ENCODE results near the gene VWF. TPM values are rescaled to one million over a fixed set of nuclear protein-coding genes. Genes with fewer than 3 reads are reported as not detected.

VWF gene
- total RNA-seq, 1 experiment from 2014 or later: not detected

DNA sequence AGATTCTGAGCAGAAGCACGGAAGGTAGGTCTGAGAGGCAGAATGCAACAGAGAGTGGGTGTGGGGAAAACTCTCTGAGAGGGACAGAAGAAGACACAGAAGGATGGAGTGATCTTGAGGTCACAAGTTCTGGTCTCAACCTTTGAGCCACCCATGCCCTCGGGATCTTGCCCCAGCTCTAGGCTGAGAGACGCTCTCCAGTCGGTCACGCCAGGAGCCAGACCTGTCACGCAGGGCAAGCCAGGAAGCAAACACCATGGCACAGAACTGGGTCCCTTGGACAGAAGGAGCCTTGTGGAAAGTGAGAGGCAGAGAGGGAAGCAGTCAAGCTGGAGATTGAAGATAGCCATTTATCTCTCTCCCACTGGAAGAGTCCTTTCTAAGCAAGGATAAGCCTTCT lies 79.0 kb downstream of the VWF start:
- intact Hi-C loops (cut with micrococcal nuclease): no loop called here
- Histone ChIP-seq H3K4me1 (ENCODE audit: insufficient read depth, low read length) (peaks cover 9% of the 10 kb centered on the region), H3K9me2 (replicated peaks; ENCODE audit: low read length) (no peaks in the 10 kb centered on the region), H3K4me3 (ENCODE audit: low read length) (no peak overlapping the region), H3K9me3 (ENCODE audit: low read length) (no peaks in the 10 kb centered on the region), H2AFZ (ENCODE audit: low read length) (no peak overlapping the region), H3F3A (ENCODE audit: low read length, unreplicated experiment) (no peaks in the 10 kb centered on the region), H3K9ac (ENCODE audit: low read length) (no peak overlapping the region), H3K27me3 (ENCODE audit: low read length) (no peaks in the 10 kb centered on the region), H3K27ac (ENCODE audit: low read length) (no peak overlapping the region), H3K79me2 (ENCODE audit: low read length) (no peaks in the 10 kb centered on the region), H3K36me3 (ENCODE audit: low read depth, low read length) (no peaks in the 10 kb centered on the region), H4K20me1 (ENCODE audit: low read length) (no peaks in the 10 kb centered on the region), H3K4me2 (ENCODE audit: low read length) (no peak overlapping the region)
- no TSS peak for BruUV-seq (replicated peaks)
- DNase-seq (no peak), ATAC-seq (no peak)
- no peak for TF ChIP-seq EZH2phosphoT487 (IDR thresholded peaks at IDR 0.05; ENCODE audit: borderline replicate concordance, low read length)
- no peak for TF ChIP-seq EZH2 (IDR thresholded peaks at IDR 0.05; ENCODE audit: low read length, unreplicated experiment)
- TF ChIP-seq CTCF (conservative IDR thresholded peaks at IDR 0.05; ENCODE audit: low read depth, low read length): no peak
- ChIA-PET CTCF (no interaction called here), POLR2A (ENCODE audit: unreplicated experiment) (no interaction called here)

DNA sequence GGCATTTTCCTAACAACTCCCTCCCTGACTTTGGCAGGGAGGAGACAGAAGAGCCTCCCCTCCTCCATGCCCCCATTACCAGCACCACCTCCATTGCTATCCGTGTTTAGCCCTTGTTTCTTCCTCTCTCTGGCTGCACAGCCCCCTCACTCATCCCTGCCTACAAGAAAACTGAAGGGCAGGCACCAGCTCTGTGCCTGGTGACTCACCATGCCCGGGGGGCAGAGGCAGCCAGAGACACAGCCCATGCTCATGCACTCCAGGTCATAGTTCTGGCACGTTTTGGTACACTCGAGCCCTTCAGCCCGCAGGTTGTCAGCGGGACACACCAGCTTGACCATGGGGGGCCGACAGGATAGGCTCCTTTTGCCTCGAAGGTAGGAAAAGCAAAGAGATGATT lies 80.4 kb downstream of the VWF start:
- Histone ChIP-seq H3F3A (ENCODE audit: low read length, unreplicated experiment) (no peaks in the 10 kb centered on the region), H3K4me1 (ENCODE audit: insufficient read depth, low read length) (peaks cover 9% of the 10 kb centered on the region), H4K20me1 (ENCODE audit: low read length) (no peaks in the 10 kb centered on the region), H3K79me2 (ENCODE audit: low read length) (no peaks in the 10 kb centered on the region), H2AFZ (ENCODE audit: low read length) (no peak overlapping the region), H3K9me3 (ENCODE audit: low read length) (no peaks in the 10 kb centered on the region), H3K4me3 (ENCODE audit: low read length) (no peak overlapping the region), H3K4me2 (ENCODE audit: low read length) (peak overlapping the region; percentile 31; the same call in 1 of the 2 replicates), H3K36me3 (ENCODE audit: low read depth, low read length) (no peaks in the 10 kb centered on the region), H3K9me2 (replicated peaks; ENCODE audit: low read length) (no peaks in the 10 kb centered on the region), H3K27me3 (ENCODE audit: low read length) (no peaks in the 10 kb centered on the region), H3K9ac (ENCODE audit: low read length) (no peak overlapping the region), H3K27ac (ENCODE audit: low read length) (no peak overlapping the region)
- ChIA-PET CTCF (no interaction called here), POLR2A (ENCODE audit: unreplicated experiment) (interaction anchor here (0.6 kb wide), 1 partner anchor 242 kb away, joined by 3 read pairs; no protein-coding TSS in a partner anchor)
- peak; percentile 64 for DNase-seq
- peak; percentile 65 for ATAC-seq
- intact Hi-C loops (cut with micrococcal nuclease): no loop called here
- TF ChIP-seq CTCF (conservative IDR thresholded peaks at IDR 0.05; ENCODE audit: low read depth, low read length) (no peak), EZH2phosphoT487 (IDR thresholded peaks at IDR 0.05; ENCODE audit: borderline replicate concordance, low read length) (no peak), EZH2 (IDR thresholded peaks at IDR 0.05; ENCODE audit: low read length, unreplicated experiment) (no peak)
- no TSS peak for BruUV-seq (replicated peaks)

DNA sequence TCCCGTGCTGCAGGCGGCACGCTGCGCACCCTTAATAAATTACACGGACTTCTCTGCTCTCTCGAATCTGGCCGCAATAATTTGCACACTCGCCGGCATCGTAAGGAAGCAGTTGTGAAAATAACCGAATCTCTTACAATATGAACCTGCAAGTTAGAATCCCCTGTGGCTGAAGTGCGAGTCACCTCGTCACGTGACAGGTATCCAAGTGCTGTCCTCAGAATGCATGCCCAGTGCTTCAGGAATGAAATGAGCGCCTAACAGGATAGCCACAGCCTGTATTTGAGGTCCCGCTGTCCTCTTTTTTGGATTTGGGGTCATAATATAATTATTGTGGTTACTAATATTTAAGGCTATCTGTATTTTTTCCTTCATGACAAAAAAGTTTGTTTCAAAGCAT lies 82.0 kb downstream of the VWF start:
- no peak overlapping the region for H3K4me2 ChIP-seq (ENCODE audit: low read length)
- TF ChIP-seq EZH2phosphoT487 (IDR thresholded peaks at IDR 0.05; ENCODE audit: borderline replicate concordance, low read length) (no peak), CTCF (conservative IDR thresholded peaks at IDR 0.05; ENCODE audit: low read depth, low read length) (no peak), EZH2 (IDR thresholded peaks at IDR 0.05; ENCODE audit: low read length, unreplicated experiment) (no peak)
- H3K4me1 ChIP-seq (ENCODE audit: insufficient read depth, low read length): peaks cover 9% of the 10 kb centered on the region
- ChIA-PET CTCF (no interaction called here), POLR2A (ENCODE audit: unreplicated experiment) (no interaction called here)
- H3K79me2 ChIP-seq (ENCODE audit: low read length): no peaks in the 10 kb centered on the region
- H3K9me2 ChIP-seq (replicated peaks; ENCODE audit: low read length): no peaks in the 10 kb centered on the region
- H2AFZ ChIP-seq (ENCODE audit: low read length): no peak overlapping the region
- H3K36me3 ChIP-seq (ENCODE audit: low read depth, low read length): no peaks in the 10 kb centered on the region
- H3F3A ChIP-seq (ENCODE audit: low read length, unreplicated experiment): no peaks in the 10 kb centered on the region
- H3K27ac ChIP-seq (ENCODE audit: low read length): no peak overlapping the region
- no peak overlapping the region for H3K9ac ChIP-seq (ENCODE audit: low read length)
- H3K9me3 ChIP-seq (ENCODE audit: low read length): no peaks in the 10 kb centered on the region
- ATAC-seq (no peak), DNase-seq (no peak)
- intact Hi-C loops (cut with micrococcal nuclease): no loop called here
- no peak overlapping the region for H3K4me3 ChIP-seq (ENCODE audit: low read length)
- BruUV-seq (replicated peaks): no TSS peak
- H3K27me3 ChIP-seq (ENCODE audit: low read length): no peaks in the 10 kb centered on the region
- H4K20me1 ChIP-seq (ENCODE audit: low read length): no peaks in the 10 kb centered on the region

All from PC-3 (cell line).